ENCODE results near the gene ZBTB38.

Gene ZBTB38

DNA sequence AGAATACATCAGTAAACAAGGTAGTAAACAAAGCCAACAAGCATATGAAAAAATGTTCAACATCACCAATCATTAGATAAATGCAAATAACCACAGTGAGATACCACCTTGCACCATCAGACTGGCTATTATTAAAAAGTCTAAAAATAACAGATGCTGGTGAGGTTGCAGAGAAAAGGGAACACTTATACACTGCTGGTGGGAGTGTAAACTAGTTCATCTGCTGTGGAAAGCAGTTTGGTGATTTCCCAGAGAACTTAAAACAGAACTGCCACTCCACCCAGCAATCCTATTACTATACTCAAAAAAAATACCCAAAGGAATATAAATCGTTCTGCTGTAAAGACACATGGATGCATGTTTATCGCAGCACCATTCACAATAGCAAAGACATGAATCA is 30.3 kb upstream of the ZBTB38 start:
- Histone ChIP-seq H3K4me3 (replicated peaks; ENCODE audit: insufficient read depth, low read length) (no peak overlapping the region), H3K27ac (replicated peaks) (no peak overlapping the region), H3K27me3 (ENCODE audit: insufficient read depth, poor library complexity, severe bottlenecking) (no peaks in the 10 kb centered on the region)
- TF ChIP-seq, protein P1, sequence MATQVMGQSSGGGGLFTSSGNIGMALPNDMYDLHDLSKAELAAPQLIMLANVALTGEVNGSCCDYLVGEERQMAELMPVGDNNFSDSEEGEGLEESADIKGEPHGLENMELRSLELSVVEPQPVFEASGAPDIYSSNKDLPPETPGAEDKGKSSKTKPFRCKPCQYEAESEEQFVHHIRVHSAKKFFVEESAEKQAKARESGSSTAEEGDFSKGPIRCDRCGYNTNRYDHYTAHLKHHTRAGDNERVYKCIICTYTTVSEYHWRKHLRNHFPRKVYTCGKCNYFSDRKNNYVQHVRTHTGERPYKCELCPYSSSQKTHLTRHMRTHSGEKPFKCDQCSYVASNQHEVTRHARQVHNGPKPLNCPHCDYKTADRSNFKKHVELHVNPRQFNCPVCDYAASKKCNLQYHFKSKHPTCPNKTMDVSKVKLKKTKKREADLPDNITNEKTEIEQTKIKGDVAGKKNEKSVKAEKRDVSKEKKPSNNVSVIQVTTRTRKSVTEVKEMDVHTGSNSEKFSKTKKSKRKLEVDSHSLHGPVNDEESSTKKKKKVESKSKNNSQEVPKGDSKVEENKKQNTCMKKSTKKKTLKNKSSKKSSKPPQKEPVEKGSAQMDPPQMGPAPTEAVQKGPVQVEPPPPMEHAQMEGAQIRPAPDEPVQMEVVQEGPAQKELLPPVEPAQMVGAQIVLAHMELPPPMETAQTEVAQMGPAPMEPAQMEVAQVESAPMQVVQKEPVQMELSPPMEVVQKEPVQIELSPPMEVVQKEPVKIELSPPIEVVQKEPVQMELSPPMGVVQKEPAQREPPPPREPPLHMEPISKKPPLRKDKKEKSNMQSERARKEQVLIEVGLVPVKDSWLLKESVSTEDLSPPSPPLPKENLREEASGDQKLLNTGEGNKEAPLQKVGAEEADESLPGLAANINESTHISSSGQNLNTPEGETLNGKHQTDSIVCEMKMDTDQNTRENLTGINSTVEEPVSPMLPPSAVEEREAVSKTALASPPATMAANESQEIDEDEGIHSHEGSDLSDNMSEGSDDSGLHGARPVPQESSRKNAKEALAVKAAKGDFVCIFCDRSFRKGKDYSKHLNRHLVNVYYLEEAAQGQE (IDR thresholded peaks at IDR 0.05; ENCODE audit: insufficient replicate concordance, low read depth) = no peak
- TF ChIP-seq, protein P2, sequence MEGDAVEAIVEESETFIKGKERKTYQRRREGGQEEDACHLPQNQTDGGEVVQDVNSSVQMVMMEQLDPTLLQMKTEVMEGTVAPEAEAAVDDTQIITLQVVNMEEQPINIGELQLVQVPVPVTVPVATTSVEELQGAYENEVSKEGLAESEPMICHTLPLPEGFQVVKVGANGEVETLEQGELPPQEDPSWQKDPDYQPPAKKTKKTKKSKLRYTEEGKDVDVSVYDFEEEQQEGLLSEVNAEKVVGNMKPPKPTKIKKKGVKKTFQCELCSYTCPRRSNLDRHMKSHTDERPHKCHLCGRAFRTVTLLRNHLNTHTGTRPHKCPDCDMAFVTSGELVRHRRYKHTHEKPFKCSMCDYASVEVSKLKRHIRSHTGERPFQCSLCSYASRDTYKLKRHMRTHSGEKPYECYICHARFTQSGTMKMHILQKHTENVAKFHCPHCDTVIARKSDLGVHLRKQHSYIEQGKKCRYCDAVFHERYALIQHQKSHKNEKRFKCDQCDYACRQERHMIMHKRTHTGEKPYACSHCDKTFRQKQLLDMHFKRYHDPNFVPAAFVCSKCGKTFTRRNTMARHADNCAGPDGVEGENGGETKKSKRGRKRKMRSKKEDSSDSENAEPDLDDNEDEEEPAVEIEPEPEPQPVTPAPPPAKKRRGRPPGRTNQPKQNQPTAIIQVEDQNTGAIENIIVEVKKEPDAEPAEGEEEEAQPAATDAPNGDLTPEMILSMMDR (IDR thresholded peaks at IDR 0.05; ENCODE audit: insufficient read depth, low read length) = no peak
- TF ChIP-seq SPI1 (IDR thresholded peaks at IDR 0.05; ENCODE audit: borderline replicate concordance, low read depth) (no peak), POLR2AphosphoS5 (IDR thresholded peaks at IDR 0.05; ENCODE audit: low read depth) (no peak), GABPA (IDR thresholded peaks at IDR 0.05; ENCODE audit: low read depth) (no peak)
- no peak for DNase-seq (ENCODE audit: low read depth in 1 of 2, low spot score in 1 of 2)

DNA sequence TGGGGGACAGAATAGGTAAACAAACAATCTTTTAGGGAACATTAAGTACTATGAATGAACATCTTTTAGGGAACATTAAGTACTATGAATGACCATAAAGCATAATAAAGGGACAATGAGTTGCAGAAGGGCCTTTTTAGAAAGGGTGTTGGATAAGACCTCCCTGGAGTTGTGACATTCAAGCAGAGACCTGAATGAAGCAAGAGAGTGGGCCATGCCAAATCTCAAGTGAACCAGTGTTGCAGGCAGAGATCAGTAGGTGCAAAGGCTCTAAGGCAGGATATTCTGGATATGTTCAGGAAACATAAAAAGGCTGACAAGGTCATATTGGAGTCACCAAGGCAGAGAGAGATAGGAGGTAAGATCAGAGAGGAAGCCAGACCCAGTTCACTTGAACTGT is 29.4 kb upstream of the ZBTB38 start:
- TF ChIP-seq POLR2AphosphoS5 (IDR thresholded peaks at IDR 0.05; ENCODE audit: low read depth) = no peak
- TF ChIP-seq, protein P2 (IDR thresholded peaks at IDR 0.05; ENCODE audit: insufficient read depth, low read length) = no peak
- TF ChIP-seq, protein P1 (IDR thresholded peaks at IDR 0.05; ENCODE audit: insufficient replicate concordance, low read depth) = no peak
- no peak for TF ChIP-seq GABPA (IDR thresholded peaks at IDR 0.05; ENCODE audit: low read depth)
- no peak for TF ChIP-seq SPI1 (IDR thresholded peaks at IDR 0.05; ENCODE audit: borderline replicate concordance, low read depth)
- H3K27ac ChIP-seq (replicated peaks) = no peak overlapping the region
- no peak for DNase-seq (ENCODE audit: low read depth in 1 of 2, low spot score in 1 of 2)
- no peaks in the 10 kb centered on the region for H3K27me3 ChIP-seq (ENCODE audit: insufficient read depth, poor library complexity, severe bottlenecking)
- H3K4me3 ChIP-seq (replicated peaks; ENCODE audit: insufficient read depth, low read length) = no peak overlapping the region

DNA sequence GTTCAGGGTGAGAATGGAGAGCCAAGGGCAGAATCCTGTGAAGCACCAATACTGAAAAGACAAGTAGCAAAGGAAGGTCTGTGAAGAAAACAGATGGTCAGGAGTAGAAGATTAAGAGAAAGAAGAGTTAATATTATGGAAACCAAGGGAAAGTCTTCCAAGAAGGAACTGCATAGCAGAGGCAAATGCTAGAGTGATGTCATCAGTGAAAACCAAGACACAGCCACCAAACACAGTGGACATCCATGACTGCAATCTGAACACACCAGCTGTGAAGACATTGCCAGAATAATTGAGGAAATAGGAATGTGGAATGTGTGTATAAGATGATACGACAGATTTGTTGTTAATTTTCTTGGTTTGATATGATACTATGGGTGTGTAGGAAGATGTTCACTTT is 26.8 kb upstream of the ZBTB38 start:
- DNase-seq (ENCODE audit: low read depth in 1 of 2, low spot score in 1 of 2) = no peak
- Histone ChIP-seq H3K27me3 (ENCODE audit: insufficient read depth, poor library complexity, severe bottlenecking) (no peaks in the 10 kb centered on the region), H3K4me3 (replicated peaks; ENCODE audit: insufficient read depth, low read length) (no peak overlapping the region), H3K27ac (replicated peaks) (no peak overlapping the region)
- TF ChIP-seq, protein P1 (IDR thresholded peaks at IDR 0.05; ENCODE audit: insufficient replicate concordance, low read depth) = no peak
- no peak for TF ChIP-seq SPI1 (IDR thresholded peaks at IDR 0.05; ENCODE audit: borderline replicate concordance, low read depth)
- no peak for TF ChIP-seq POLR2AphosphoS5 (IDR thresholded peaks at IDR 0.05; ENCODE audit: low read depth)
- no peak for TF ChIP-seq GABPA (IDR thresholded peaks at IDR 0.05; ENCODE audit: low read depth)
- TF ChIP-seq, protein P2 (IDR thresholded peaks at IDR 0.05; ENCODE audit: insufficient read depth, low read length) = no peak
